ENCODE results near the gene ITIH5. TPM values are rescaled to one million over a fixed set of nuclear protein-coding genes. Genes with fewer than 3 reads are reported as not detected.

ITIH5 gene
- total and polyA plus RNA-seq, 9 of the 15 experiments (the other 6 are each of a cell fraction or from before 2014, with no cell fraction given): 0.52 to 4.5 (median 2.6) TPM

- TF ChIP-seq RERE (CRISPR knock-in tag; IDR thresholded peaks at IDR 0.05; ENCODE audit: borderline replicate concordance) (no peak), RBM17 (IDR thresholded peaks at IDR 0.05; ENCODE audit: borderline replicate concordance, low read depth, low read length) (no peak), HMG20B (CRISPR knock-in tag; IDR thresholded peaks at IDR 0.05) (no peak), PTRF (tag; IDR thresholded peaks at IDR 0.05) (no peak), ATF4 (CRISPR knock-in tag; IDR thresholded peaks at IDR 0.05) (peak; percentile 92), ZNF277 (CRISPR knock-in tag; IDR thresholded peaks at IDR 0.05; ENCODE audit: borderline replicate concordance) (no peak), POLR2H (tag; IDR thresholded peaks at IDR 0.05; ENCODE audit: low read depth) (peak; percentile 64), DEAF1 (CRISPR knock-in tag; IDR thresholded peaks at IDR 0.05) (no peak), OTX1 (CRISPR knock-in tag; IDR thresholded peaks at IDR 0.05) (0 out of 2 replicates have a peak, but pooled peaks have one; percentile 36), ZNF830 (CRISPR knock-in tag; IDR thresholded peaks at IDR 0.05) (no peak), ATF2 (CRISPR knock-in tag; IDR thresholded peaks at IDR 0.05) (no peak), MEIS2 (IDR thresholded peaks at IDR 0.05; ENCODE audit: partially characterized antibody) (peak; percentile 72), MECOM (CRISPR knock-in tag; IDR thresholded peaks at IDR 0.05) (no peak), NCOA6 (IDR thresholded peaks at IDR 0.05) (no peak), ZNF436 (CRISPR knock-in tag; IDR thresholded peaks at IDR 0.05) (no peak), SNIP1 (IDR thresholded peaks at IDR 0.05; ENCODE audit: low read depth) (no peak)
These were observed 55.9 kb downstream of the ITIH5 start (continued) for GRCh38 chr10:7610651-7611389.
